ENCODE results near the gene GBX1.

DNA sequence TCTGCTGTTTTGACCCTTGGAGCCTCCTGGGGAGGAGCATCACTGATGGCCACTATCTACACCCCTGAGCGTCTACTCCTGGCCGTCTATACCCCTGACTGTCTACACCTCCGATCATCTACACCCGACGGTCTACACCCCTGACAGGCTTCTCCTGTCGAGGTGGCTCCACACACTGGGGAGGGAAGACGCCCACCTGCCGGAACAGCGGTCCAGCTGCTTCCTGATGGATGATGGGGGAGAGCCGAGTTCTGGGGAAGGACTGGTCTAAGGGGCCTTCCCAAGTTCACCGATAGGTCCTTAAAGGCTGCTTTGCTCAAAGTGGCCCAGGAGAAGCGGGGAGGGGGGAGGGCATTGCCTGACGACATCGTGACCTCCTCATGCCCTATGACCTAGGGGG, 39.4 kb downstream of the GBX1 start:
- no peak for TF ChIP-seq FOXM1 (IDR thresholded peaks at IDR 0.05; ENCODE audit: borderline replicate concordance)
- TF ChIP-seq FOXK2 (IDR thresholded peaks at IDR 0.05), result no peak

Data from HEK293T (cell line).